Keratinocyte (primary cell): ENCODE data around the gene NOS1. TPM values are rescaled to one million over a fixed set of nuclear protein-coding genes. Genes with fewer than 3 reads are reported as not detected.
"Not testable (repeated sequence)": the region's sequence is repeated elsewhere in the genome, so short reads cannot be mapped to it uniquely, and the experiment has no call there.

Source experiments
- DNase-seq: peaks from one replicate; pipeline ENCODE4 v3.0.0-alpha.2; 2011; ENCODE audit warnings: low read depth, missing footprints, low spot score
- FAIRE-seq: peaks from 2 replicates; lab custom pipeline; 2011; peaks lifted over from hg19 to GRCh38; lab: Jason Lieb, UNC
- H2AFZ ChIP-seq: 2 replicates; pipeline ENCODE4 v1.6.0; 2012; ENCODE audit warnings: low read length, control low read depth, inconsistent platforms; ENCODE audit not compliant: control insufficient read depth
- H3K27ac ChIP-seq: 2 replicates; pipeline ENCODE4 v1.5.1; 2011; ENCODE audit warnings: low read length; ENCODE audit not compliant: control insufficient read depth, insufficient read depth
- H3K27me3 ChIP-seq: 3 replicates; pipeline ENCODE4 v1.6.0; 2011; ENCODE audit warnings: low read length; ENCODE audit not compliant: control insufficient read depth, insufficient read depth; ENCODE audit errors: extremely low read depth
- H3K36me3 ChIP-seq, 2 experiments: 2 replicates in 1 of 2; 3 replicates in 1 of 2; pipeline ENCODE4 v1.5.1; 2011; ENCODE audit warnings: low read length in 2 of 2, mild to moderate bottlenecking in 1 of 2; ENCODE audit not compliant: control insufficient read depth in 2 of 2, insufficient read depth in 2 of 2; ENCODE audit errors: extremely low read depth in 1 of 2
- H3K4me1 ChIP-seq: 3 replicates; pipeline ENCODE4 v1.5.1; 2011; ENCODE audit warnings: low read length; ENCODE audit not compliant: control insufficient read depth, insufficient read depth; ENCODE audit errors: extremely low read depth
- H3K4me2 ChIP-seq: 3 replicates; pipeline ENCODE4 v1.6.0; 2011; ENCODE audit warnings: low read depth, low read length; ENCODE audit not compliant: control insufficient read depth, insufficient read depth; ENCODE audit errors: extremely low read depth
- H3K4me3 ChIP-seq, 3 experiments: fragments of 200-600 bp in 1 of 3; sonication (generic) in 1 of 3; 2 replicates in 2 of 3; 3 replicates in 1 of 3; pipeline ENCODE4 v1.5.1; 2011 to 2016; ENCODE audit warnings: low read length in 3 of 3, mild to moderate bottlenecking in 3 of 3, control low read depth in 2 of 3, inconsistent platforms in 1 of 3, low read depth in 1 of 3, mixed read lengths in 1 of 3, mixed run types in 1 of 3, moderate library complexity in 1 of 3; ENCODE audit not compliant: control insufficient read depth in 2 of 3, insufficient read depth in 2 of 3; ENCODE audit errors: extremely low read depth in 1 of 3
- H3K79me2 ChIP-seq: 2 replicates; pipeline ENCODE4 v1.6.0; 2012; ENCODE audit warnings: low read length; ENCODE audit not compliant: control insufficient read depth, insufficient read depth
- H3K9ac ChIP-seq: 3 replicates; pipeline ENCODE4 v1.6.0; 2011; ENCODE audit warnings: low read length; ENCODE audit not compliant: control insufficient read depth, insufficient read depth; ENCODE audit errors: extremely low read depth
- H3K9me1 ChIP-seq: 3 replicates; pipeline ENCODE4 v1.6.0; 2011; ENCODE audit warnings: low read length; ENCODE audit not compliant: control insufficient read depth, insufficient read depth; ENCODE audit errors: extremely low read depth
- H3K9me3 ChIP-seq: 2 replicates; pipeline ENCODE4 v1.5.1; 2012; ENCODE audit warnings: low read depth, low read length; ENCODE audit not compliant: control insufficient read depth
- H4K20me1 ChIP-seq: 3 replicates; pipeline ENCODE4 v1.6.0; 2011; ENCODE audit warnings: low read length; ENCODE audit not compliant: control insufficient read depth, insufficient read depth; ENCODE audit errors: extremely low read depth
- CTCF ChIP-seq, 3 experiments: IDR thresholded peaks in 1 of 3; conservative IDR thresholded peaks in 1 of 3; optimal IDR thresholded peaks in 1 of 3; 2 replicates in 2 of 3; 3 replicates in 1 of 3; pipeline versions ENCODE3 to v1.5.1; 2011; ENCODE audit warnings: low read length in 3 of 3, mild to moderate bottlenecking in 3 of 3, moderate library complexity in 2 of 3, control low read depth in 1 of 3, inconsistent platforms in 1 of 3; ENCODE audit not compliant: insufficient read depth in 2 of 3; ENCODE audit errors: extremely low read depth in 1 of 3
- EZH2 ChIP-seq: IDR thresholded peaks from one replicate; pipeline ENCODE4 v1.6.1; 2012; ENCODE audit warnings: inconsistent platforms, mild to moderate bottlenecking, low read length, moderate library complexity
- dilution Hi-C: fragments of 300-500 bp; cut with MboI; formaldehyde crosslinking; loops from one replicate; pipeline ENCODE4 v1.7.0; 2020; ENCODE audit warnings: low sequenced_read_pairs; ENCODE audit not compliant: extremely low pct_ligation_motif_present
- polyA plus RNA-seq, 5 experiments: library from polyadenylated mRNA; depleted of rRNA in 3 of 5; stranded (reverse) in 3 of 5; stranded (forward) in 1 of 5; unstranded in 1 of 5; fragments of >200 nt; gene quantifications; 1 replicate in 1 of 5; 2 replicates in 3 of 5; 3 replicates in 1 of 5; pipeline versions ENCODE4 v1.2.1 to v1.2.3, GENCODE V29; 2011 to 2012; ENCODE audit warnings: missing spikeins in 2 of 5, low read depth in 1 of 5, low replicate concordance in 1 of 5

NOS1 gene
- polyA plus RNA-seq, 1 donor (not counting 4 experiments of a cell fraction or from before 2014, with no cell fraction given), result 5.6 TPM

GRCh38 chr12:117182866-117183265, 178.6 kb downstream of the NOS1 start:
- Histone ChIP-seq H2AFZ (no peak overlapping the region), H3K9me1 (no peaks in the 10 kb centered on the region), H3K4me3 (no peak overlapping the region), H4K20me1 (no peaks in the 10 kb centered on the region), H3K27me3 (no peaks in the 10 kb centered on the region), H3K27ac (no peak overlapping the region), H3K79me2 (peaks cover 3% of the 10 kb centered on the region), H3K36me3 (peaks cover 0 to 12% of the 10 kb centered on the region in 2 experiments), H3K9me3 (no peaks in the 10 kb centered on the region), H3K4me2 (no peak overlapping the region), H3K4me1 (no peaks in the 10 kb centered on the region), H3K9ac (no peak overlapping the region)
- dilution Hi-C loops, result no loop called here
- DNase-seq (no peak), FAIRE-seq (no peak)
- TF ChIP-seq EZH2 (no peak), CTCF (optimal IDR thresholded peaks at IDR 0.05 in 1 of 3, IDR thresholded peaks at IDR 0.05 in 1 of 3, conservative IDR thresholded peaks at IDR 0.05 in 1 of 3; ENCODE audit: extremely low read depth in 1 of 3, insufficient read depth in 2 of 3, low read length in 3 of 3) (no peak)

- H4K20me1 ChIP-seq, H3K9me1 ChIP-seq, H3K9ac ChIP-seq, H2AFZ ChIP-seq, FAIRE-seq, H3K4me1 ChIP-seq, dilution Hi-C loops, H3K79me2 ChIP-seq, H3K9me3 ChIP-seq, H3K4me2 ChIP-seq, H3K27ac ChIP-seq, H3K27me3 ChIP-seq, H3K4me3 ChIP-seq, DNase-seq: not testable (repeated sequence)
- H3K36me3 ChIP-seq, result peaks cover under 1 to 13% of the 10 kb centered on the region in 2 experiments
These were observed 180.0 kb downstream of the NOS1 start for GRCh38 chr12:117181468-117181843.

GRCh38 chr12:117180758-117181467, 180.5 kb downstream of the NOS1 start:
- Histone ChIP-seq H3K27me3 (no peaks in the 10 kb centered on the region), H3K4me1 (no peaks in the 10 kb centered on the region), H3K9me1 (no peaks in the 10 kb centered on the region), H3K79me2 (no peaks in the 10 kb centered on the region), H3K36me3 (peaks cover 6 to 9% of the 10 kb centered on the region in 2 experiments), H3K4me2 (no peak overlapping the region), H3K9ac (no peak overlapping the region), H3K4me3 (no peak overlapping the region), H3K9me3 (no peaks in the 10 kb centered on the region), H3K27ac (no peak overlapping the region), H4K20me1 (no peaks in the 10 kb centered on the region), H2AFZ (no peak overlapping the region)
- dilution Hi-C loops, result no loop called here
- DNase-seq, result no peak
- TF ChIP-seq EZH2, result no peak
- no peak for TF ChIP-seq CTCF (optimal IDR thresholded peaks at IDR 0.05 in 1 of 3, IDR thresholded peaks at IDR 0.05 in 1 of 3, conservative IDR thresholded peaks at IDR 0.05 in 1 of 3; ENCODE audit: extremely low read depth in 1 of 3, insufficient read depth in 2 of 3, low read length in 3 of 3)
- no peak for FAIRE-seq
